HepG2 (cell line): Measurements from ENCODE around the gene CEBPZOS. TPM values are rescaled to one million over a fixed set of nuclear protein-coding genes. Genes with fewer than 3 reads are reported as not detected.
A peak's percentile ranks its signal among the peaks of the same experiment; 100 is the strongest.

Experiments used
- ARID5B ChIP-seq: IDR thresholded peaks from 2 replicates; pipeline ENCODE4 v1.4.0; 2020; ENCODE audit warnings: mild to moderate bottlenecking, missing genetic modification reagents
- BCL6 ChIP-seq: IDR thresholded peaks from 2 replicates; pipeline ENCODE4 v1.6.1; 2016; ENCODE audit warnings: missing genetic modification reagents, missing compliant biosample characterization
- CREB1 ChIP-seq, 2 experiments: fragments of 450-650 bp in 1 of 2; IDR thresholded peaks; 2 replicates each; pipeline ENCODE4 v1.6.1; 2016 to 2017; ENCODE audit warnings: control low read depth in 1 of 2, mild to moderate bottlenecking in 1 of 2, missing compliant biosample characterization in 1 of 2, missing genetic modification characterization in 1 of 2
- DDIT3 ChIP-seq: sonication (generic); formaldehyde crosslinking; IDR thresholded peaks from 2 replicates; pipeline ENCODE4 v1.4.0; 2020; ENCODE audit warnings: mild to moderate bottlenecking, missing genetic modification reagents
- ELF4 ChIP-seq: sonication (generic); formaldehyde crosslinking; IDR thresholded peaks from 2 replicates; pipeline ENCODE4 v1.5.0; 2020; ENCODE audit warnings: missing genetic modification reagents, mild to moderate bottlenecking, moderate library complexity, borderline replicate concordance
- ETV5 ChIP-seq: IDR thresholded peaks from 2 replicates; pipeline ENCODE4 v1.6.1; 2018; ENCODE audit warnings: missing biosample characterization, missing genetic modification reagents, inconsistent platforms, borderline replicate concordance
- GATAD2A ChIP-seq: IDR thresholded peaks from 2 replicates; pipeline ENCODE4 v1.6.1; 2016
- KDM2A ChIP-seq: sonication (generic); formaldehyde crosslinking; IDR thresholded peaks from 2 replicates; pipeline ENCODE4 v1.4.0; 2020; ENCODE audit warnings: low read depth, missing genetic modification reagents, borderline replicate concordance
- PHF20 ChIP-seq: sonication (generic); formaldehyde crosslinking; IDR thresholded peaks from 2 replicates; pipeline ENCODE4 v1.5.0; 2020; ENCODE audit warnings: mild to moderate bottlenecking, missing genetic modification reagents
- RXRA ChIP-seq: sonication (generic); formaldehyde crosslinking; IDR thresholded peaks from 2 replicates; pipeline ENCODE4 v1.5.1; 2020; ENCODE audit warnings: missing genetic modification reagents
- SYNCRIP ChIP-seq: fragments of 200-400 bp; formaldehyde crosslinking; IDR thresholded peaks from 2 replicates; pipeline ENCODE4 v1.6.1; 2018; ENCODE audit warnings: mild to moderate bottlenecking, low read depth, low read length; ENCODE audit not compliant: insufficient read depth
- ZBTB14 ChIP-seq: sonication (generic); formaldehyde crosslinking; IDR thresholded peaks from 2 replicates; pipeline ENCODE4 v1.4.0; 2020; ENCODE audit warnings: missing genetic modification reagents
- ZBTB3 ChIP-seq: sonication (generic); formaldehyde crosslinking; IDR thresholded peaks from 2 replicates; pipeline ENCODE4 v1.4.0; 2020; ENCODE audit warnings: low read depth, mild to moderate bottlenecking, moderate library complexity, missing genetic modification reagents, borderline replicate concordance
- ZFP41 ChIP-seq: sonication (generic); formaldehyde crosslinking; IDR thresholded peaks from 2 replicates; pipeline ENCODE4 v1.4.0; 2020; ENCODE audit warnings: mild to moderate bottlenecking, missing genetic modification reagents, borderline replicate concordance
- ZNF205 ChIP-seq: IDR thresholded peaks from 2 replicates; pipeline ENCODE4 v1.6.1; 2018; ENCODE audit warnings: missing biosample characterization, missing genetic modification reagents
- ZNF605 ChIP-seq: sonication (generic); formaldehyde crosslinking; IDR thresholded peaks from 2 replicates; pipeline ENCODE4 v1.8.0; 2022; ENCODE audit warnings: mild to moderate bottlenecking, missing genetic modification reagents
- ZNF607 ChIP-seq: sonication (generic); formaldehyde crosslinking; IDR thresholded peaks from 2 replicates; pipeline ENCODE4 v1.5.1; 2020; ENCODE audit warnings: missing genetic modification reagents, mild to moderate bottlenecking, borderline replicate concordance
- polyA plus RNA-seq, 8 experiments: library from polyadenylated mRNA; depleted of rRNA in 3 of 8; stranded (reverse) in 7 of 8; unstranded in 1 of 8; fragments of >200 nt; fragmentation: Illumina TruSeq in 4 of 8; extraction: Trizol in 4 of 8; gene quantifications; 2 replicates each; pipeline versions ENCODE4 v1.2.1 to v1.2.3, GENCODE V29; 2011 to 2016; ENCODE audit warnings: low read depth in 4 of 8, missing spikeins in 1 of 8, mixed read lengths in 1 of 8; ENCODE audit not compliant: insufficient read depth in 1 of 8
- total RNA-seq, 5 experiments: library from RNA; depleted of rRNA; stranded (reverse); fragments of >200 nt; fragmentation: Illumina TruSeq; extraction: Trizol; gene quantifications; 2 replicates each; pipeline ENCODE4 v1.2.3, GENCODE V29; 2016; ENCODE audit warnings: low read depth in 1 of 5
- TF ChIP-seq, protein P1 (sequence below): sonication (generic); formaldehyde crosslinking; IDR thresholded peaks from 2 replicates; pipeline ENCODE4 v1.5.0; 2020; ENCODE audit warnings: mild to moderate bottlenecking, missing genetic modification reagents, moderate library complexity
- TF ChIP-seq, protein P2 (sequence below): sonication (generic); formaldehyde crosslinking; IDR thresholded peaks from 2 replicates; pipeline ENCODE4 v1.4.0; 2020; ENCODE audit warnings: missing genetic modification reagents, borderline replicate concordance

The CEBPZOS gene
- total and polyA plus RNA-seq, 2 of the 13 experiments (the other 11 are each of a cell fraction or from before 2014, with no cell fraction given) = 18.6 to 44.7 TPM

DNA sequence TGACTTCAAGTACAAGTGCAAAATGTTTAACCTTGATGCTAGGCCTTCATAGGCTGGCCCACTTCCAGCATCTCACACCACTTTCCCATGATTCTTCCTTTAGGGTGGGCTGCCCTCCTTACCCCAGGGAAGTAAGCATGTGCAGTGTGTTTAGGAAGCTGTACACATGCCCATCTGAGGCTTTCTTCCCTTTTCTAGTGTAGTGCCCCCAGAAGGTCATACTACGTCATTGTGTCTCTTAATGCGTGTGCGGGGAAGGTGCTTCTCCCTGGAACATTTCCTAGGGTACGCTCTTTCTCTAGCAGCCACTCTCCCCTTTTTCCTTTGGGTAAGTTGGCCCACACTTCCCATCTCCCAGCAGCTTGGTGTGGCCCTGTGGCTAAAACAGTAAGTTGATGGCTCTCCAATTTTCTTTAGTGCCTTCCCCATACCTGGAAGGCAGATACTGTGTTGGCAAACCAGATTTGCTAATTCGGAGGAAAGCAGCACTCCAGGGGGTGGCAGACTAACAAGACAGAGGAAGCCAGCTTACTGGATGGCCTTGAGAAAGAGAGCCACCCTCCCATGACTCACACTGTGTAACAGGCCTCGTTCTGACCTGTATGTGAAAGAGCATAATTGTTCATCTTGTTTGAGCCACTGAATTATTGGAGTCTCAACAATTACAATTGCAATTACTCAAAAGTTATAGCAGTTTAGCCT, 6.7 kb upstream of the CEBPZOS start (continued):
- no peak for TF ChIP-seq CREB1 (IDR thresholded peaks at IDR 0.05)
- TF ChIP-seq CREB1 (CRISPR knock-in tag; IDR thresholded peaks at IDR 0.05) = peak; percentile 16; the same call in 1 of the 2 replicates
- TF ChIP-seq GATAD2A (CRISPR knock-in tag) = peak; percentile 71
- 0 out of 2 replicates have a peak, but pooled peaks have one; percentile 35 for TF ChIP-seq KDM2A (CRISPR knock-in tag)
- no peak for TF ChIP-seq ZBTB3 (CRISPR knock-in tag)
- no peak for TF ChIP-seq ZBTB14
- TF ChIP-seq ARID5B (CRISPR knock-in tag) = peak; percentile 73
- TF ChIP-seq SYNCRIP = no peak
- TF ChIP-seq PHF20 (CRISPR knock-in tag) = no peak
- TF ChIP-seq, protein P1, sequence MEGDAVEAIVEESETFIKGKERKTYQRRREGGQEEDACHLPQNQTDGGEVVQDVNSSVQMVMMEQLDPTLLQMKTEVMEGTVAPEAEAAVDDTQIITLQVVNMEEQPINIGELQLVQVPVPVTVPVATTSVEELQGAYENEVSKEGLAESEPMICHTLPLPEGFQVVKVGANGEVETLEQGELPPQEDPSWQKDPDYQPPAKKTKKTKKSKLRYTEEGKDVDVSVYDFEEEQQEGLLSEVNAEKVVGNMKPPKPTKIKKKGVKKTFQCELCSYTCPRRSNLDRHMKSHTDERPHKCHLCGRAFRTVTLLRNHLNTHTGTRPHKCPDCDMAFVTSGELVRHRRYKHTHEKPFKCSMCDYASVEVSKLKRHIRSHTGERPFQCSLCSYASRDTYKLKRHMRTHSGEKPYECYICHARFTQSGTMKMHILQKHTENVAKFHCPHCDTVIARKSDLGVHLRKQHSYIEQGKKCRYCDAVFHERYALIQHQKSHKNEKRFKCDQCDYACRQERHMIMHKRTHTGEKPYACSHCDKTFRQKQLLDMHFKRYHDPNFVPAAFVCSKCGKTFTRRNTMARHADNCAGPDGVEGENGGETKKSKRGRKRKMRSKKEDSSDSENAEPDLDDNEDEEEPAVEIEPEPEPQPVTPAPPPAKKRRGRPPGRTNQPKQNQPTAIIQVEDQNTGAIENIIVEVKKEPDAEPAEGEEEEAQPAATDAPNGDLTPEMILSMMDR (CRISPR knock-in tag) = peak; percentile 66
- TF ChIP-seq ZFP41 (CRISPR knock-in tag) = no peak
- peak; percentile 62; the same call in 1 of the 2 replicates for TF ChIP-seq ZNF205 (CRISPR knock-in tag)
- TF ChIP-seq ZNF607 (CRISPR knock-in tag) = 0 out of 2 replicates have a peak, but pooled peaks have one; percentile 36
- TF ChIP-seq RXRA (CRISPR knock-in tag) = 0 out of 2 replicates have a peak, but pooled peaks have one; percentile 43
- no peak for TF ChIP-seq ELF4 (CRISPR knock-in tag)
- TF ChIP-seq, protein P2, sequence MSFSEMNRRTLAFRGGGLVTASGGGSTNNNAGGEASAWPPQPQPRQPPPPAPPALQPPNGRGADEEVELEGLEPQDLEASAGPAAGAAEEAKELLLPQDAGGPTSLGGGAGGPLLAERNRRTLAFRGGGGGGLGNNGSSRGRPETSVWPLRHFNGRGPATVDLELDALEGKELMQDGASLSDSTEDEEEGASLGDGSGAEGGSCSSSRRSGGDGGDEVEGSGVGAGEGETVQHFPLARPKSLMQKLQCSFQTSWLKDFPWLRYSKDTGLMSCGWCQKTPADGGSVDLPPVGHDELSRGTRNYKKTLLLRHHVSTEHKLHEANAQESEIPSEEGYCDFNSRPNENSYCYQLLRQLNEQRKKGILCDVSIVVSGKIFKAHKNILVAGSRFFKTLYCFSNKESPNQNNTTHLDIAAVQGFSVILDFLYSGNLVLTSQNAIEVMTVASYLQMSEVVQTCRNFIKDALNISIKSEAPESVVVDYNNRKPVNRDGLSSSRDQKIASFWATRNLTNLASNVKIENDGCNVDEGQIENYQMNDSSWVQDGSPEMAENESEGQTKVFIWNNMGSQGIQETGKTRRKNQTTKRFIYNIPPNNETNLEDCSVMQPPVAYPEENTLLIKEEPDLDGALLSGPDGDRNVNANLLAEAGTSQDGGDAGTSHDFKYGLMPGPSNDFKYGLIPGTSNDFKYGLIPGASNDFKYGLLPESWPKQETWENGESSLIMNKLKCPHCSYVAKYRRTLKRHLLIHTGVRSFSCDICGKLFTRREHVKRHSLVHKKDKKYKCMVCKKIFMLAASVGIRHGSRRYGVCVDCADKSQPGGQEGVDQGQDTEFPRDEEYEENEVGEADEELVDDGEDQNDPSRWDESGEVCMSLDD (CRISPR knock-in tag) = no peak
- no peak for TF ChIP-seq DDIT3
- peak; percentile 41; the same call in 1 of the 2 replicates for TF ChIP-seq ZNF605 (CRISPR knock-in tag)
- peak; percentile 41; the same call in 1 of the 2 replicates for TF ChIP-seq BCL6 (CRISPR knock-in tag)
- TF ChIP-seq ETV5 = peak; percentile 48; the same call in 1 of the 2 replicates
